Gastroesophageal sphincter (tissue), 4 donors: ENCODE results near the gene PCIF1. TPM values are rescaled to one million over a fixed set of nuclear protein-coding genes. Genes with fewer than 3 reads are reported as not detected.

Experiments
- ATAC-seq: fragments of 150-250 bp; one replicate; pipeline ENCODE4 v1.9.1; 2016; ENCODE audit warnings: mild to moderate bottlenecking, moderate library complexity
- H3K27ac ChIP-seq, 4 donors: fragments of 200-600 bp; sonication (generic) in 3 of 4; 1 replicate in 3 of 4; 2 replicates in 1 of 4; pipeline ENCODE4 v1.5.1; 2016 to 2019
- H3K27me3 ChIP-seq: fragments of 200-600 bp; sonication (generic); one replicate; pipeline ENCODE4 v1.5.1; 2019
- H3K36me3 ChIP-seq, 2 donors: fragments of 200-600 bp; sonication (generic); one replicate each; pipeline ENCODE4 v1.5.1; 2019; ENCODE audit warnings: control low read depth in 1 of 2
- H3K4me1 ChIP-seq, 3 donors: fragments of 200-600 bp; sonication (generic); 1 replicate in 2 of 3; 2 replicates in 1 of 3; pipeline ENCODE4 v1.5.1; 2016 to 2019; ENCODE audit warnings: control low read depth in 2 of 3
- H3K4me3 ChIP-seq, 2 donors: fragments of 200-600 bp; sonication (generic); one replicate each; pipeline ENCODE4 v1.5.1; 2019; ENCODE audit warnings: mild to moderate bottlenecking in 1 of 2, moderate library complexity in 1 of 2
- H3K9me3 ChIP-seq, 3 donors: fragments of 200-600 bp; sonication (generic); one replicate each; pipeline ENCODE4 v1.5.1; 2017 to 2019; ENCODE audit warnings: control low read depth in 2 of 3
- EP300 ChIP-seq: sonication (generic); formaldehyde crosslinking; IDR thresholded peaks from one replicate; pipeline ENCODE4 v1.6.1; 2017; ENCODE audit warnings: antibody characterized with exemption, mild to moderate bottlenecking
- POLR2A ChIP-seq, 2 donors: fragments of 450-650 bp; IDR thresholded peaks; one replicate each; pipeline ENCODE4 v1.6.1; 2017; ENCODE audit warnings: antibody characterized with exemption in 2 of 2, mild to moderate bottlenecking in 2 of 2, moderate library complexity in 1 of 2
- POLR2AphosphoS5 ChIP-seq: sonication (generic); formaldehyde crosslinking; IDR thresholded peaks from one replicate; pipeline ENCODE4 v1.6.1; 2017; ENCODE audit warnings: antibody characterized with exemption
- WGBS, 2 donors: methylation state at CpG; one replicate each; pipeline ENCODE4 v1.1.5; 2018; ENCODE audit warnings: low coverage in 1 of 2; 5-methylcytosine and 5-hydroxymethylcytosine counted together
- total RNA-seq, 4 donors: library from RNA; depleted of rRNA; stranded (reverse); fragments of >200 nt; gene quantifications; one replicate each; pipeline ENCODE4 v1.1.0, GENCODE V29; 2016
- TF ChIP-seq, protein P1 (sequence below), 4 experiments: fragments of 200-600 bp in 2 of 4; fragments of 450-650 bp in 2 of 4; sonication (generic) in 1 of 4; IDR thresholded peaks; one replicate each; pipeline ENCODE4 v1.5.1; 2017 to 2019; ENCODE audit warnings: antibody characterized with exemption in 4 of 4, mild to moderate bottlenecking in 2 of 4, moderate library complexity in 2 of 4

Gene PCIF1
- total RNA-seq, 4 donors from 2014 or later: 21.5 to 45.3 (median 39.2) TPM

DNA sequence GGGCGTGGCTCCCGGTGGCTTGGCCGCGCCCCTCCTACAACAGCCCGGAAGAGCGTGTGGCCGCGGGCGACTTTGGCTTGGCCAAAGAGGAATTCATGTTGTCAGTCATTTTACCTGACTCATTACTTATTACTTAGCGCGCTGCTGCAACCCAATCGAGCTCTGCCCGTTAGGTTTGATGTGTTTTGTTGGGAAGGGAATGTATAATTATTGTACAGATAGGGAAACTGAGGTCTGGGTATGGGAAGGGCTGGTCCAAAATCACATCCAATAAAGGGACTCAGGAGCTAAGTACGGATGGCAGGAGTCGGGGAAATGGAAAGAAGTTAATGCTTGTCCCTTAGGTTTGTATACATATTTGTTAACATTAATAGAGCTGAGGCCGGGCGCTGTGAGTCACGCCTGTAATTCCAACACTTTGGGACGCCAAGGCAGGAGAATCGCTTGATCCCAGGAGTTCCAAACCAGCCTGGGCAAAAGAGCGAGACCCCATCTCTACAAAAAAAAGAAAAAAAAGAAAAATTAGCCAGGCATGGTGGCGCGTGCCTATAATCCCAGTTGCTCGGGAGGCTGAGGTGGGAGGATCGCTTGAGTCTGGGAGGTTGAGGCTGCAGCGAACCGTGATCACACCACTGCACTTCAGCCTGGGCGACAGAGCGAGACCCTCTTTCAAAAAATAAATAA, 38.2 kb downstream of the PCIF1 start:
- WGBS, 2 donors: 42 to 66% methylated on average over 8 to 23 of the region's 29 CpGs
- TF ChIP-seq, protein P1, sequence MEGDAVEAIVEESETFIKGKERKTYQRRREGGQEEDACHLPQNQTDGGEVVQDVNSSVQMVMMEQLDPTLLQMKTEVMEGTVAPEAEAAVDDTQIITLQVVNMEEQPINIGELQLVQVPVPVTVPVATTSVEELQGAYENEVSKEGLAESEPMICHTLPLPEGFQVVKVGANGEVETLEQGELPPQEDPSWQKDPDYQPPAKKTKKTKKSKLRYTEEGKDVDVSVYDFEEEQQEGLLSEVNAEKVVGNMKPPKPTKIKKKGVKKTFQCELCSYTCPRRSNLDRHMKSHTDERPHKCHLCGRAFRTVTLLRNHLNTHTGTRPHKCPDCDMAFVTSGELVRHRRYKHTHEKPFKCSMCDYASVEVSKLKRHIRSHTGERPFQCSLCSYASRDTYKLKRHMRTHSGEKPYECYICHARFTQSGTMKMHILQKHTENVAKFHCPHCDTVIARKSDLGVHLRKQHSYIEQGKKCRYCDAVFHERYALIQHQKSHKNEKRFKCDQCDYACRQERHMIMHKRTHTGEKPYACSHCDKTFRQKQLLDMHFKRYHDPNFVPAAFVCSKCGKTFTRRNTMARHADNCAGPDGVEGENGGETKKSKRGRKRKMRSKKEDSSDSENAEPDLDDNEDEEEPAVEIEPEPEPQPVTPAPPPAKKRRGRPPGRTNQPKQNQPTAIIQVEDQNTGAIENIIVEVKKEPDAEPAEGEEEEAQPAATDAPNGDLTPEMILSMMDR (IDR thresholded peaks at IDR 0.05): no peak
- H3K36me3 ChIP-seq: peaks cover 0 to 20% of the 10 kb centered on the region in 2 donors

DNA sequence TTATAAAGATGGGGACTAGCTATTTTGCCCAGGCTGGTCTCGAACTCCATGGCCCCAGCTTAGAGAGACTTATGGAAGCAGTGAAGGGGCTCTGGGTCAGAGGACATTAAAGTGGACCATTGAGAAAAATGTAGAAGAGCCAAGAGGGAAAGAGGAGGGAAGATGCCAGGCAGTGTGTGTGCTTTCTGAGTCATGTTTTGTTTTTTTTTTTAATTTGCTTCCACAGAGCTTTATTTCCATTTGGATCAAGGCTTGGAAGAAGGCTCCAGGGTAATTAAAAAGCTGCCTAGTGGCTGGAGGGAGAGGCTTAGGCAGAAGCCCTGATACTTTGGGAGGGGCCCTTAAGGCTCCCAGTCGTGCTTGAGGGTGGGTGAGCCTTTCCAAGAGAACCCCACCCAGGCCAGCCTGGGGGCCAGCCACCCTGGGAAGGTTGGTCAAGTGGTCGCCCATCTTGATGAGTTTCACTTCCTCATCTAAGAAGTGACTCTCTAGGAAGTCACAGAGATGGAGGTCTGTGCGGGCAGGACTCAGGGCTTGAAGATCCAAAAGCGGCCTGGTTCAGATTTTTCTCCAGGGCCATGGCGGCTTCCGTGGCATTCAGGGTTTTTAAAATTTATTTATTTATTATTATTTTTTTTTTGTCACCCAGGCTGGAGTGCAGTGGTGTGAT, 40.5 kb downstream of the PCIF1 start:
- 69 to 75% methylated on average over 5 to 7 of the region's 7 CpGs for WGBS, 2 donors
- no peak overlapping the region for H3K27ac ChIP-seq
- no peak for ATAC-seq
- TF ChIP-seq POLR2A (IDR thresholded peaks at IDR 0.05) (no peak), EP300 (no peak), POLR2AphosphoS5 (no peak)
- TF ChIP-seq, protein P1 (IDR thresholded peaks at IDR 0.05): no peak
- peaks cover 0 to 19% (median 3%) of the 10 kb centered on the region in 3 donors for H3K4me1 ChIP-seq
- H3K27me3 ChIP-seq: peaks cover under 1% of the 10 kb centered on the region
- no peaks in the 10 kb centered on the region for H3K9me3 ChIP-seq
- no peak overlapping the region for H3K4me3 ChIP-seq
- no peaks in the 10 kb centered on the region for H3K36me3 ChIP-seq

More for the DNA sequence above, 38.2 kb downstream of the PCIF1 start:
- Histone ChIP-seq H3K4me3 (peak overlapping the region; percentile 80 to 90), H3K27me3 (no peaks in the 10 kb centered on the region), H3K4me1 (peaks cover 0 to 37% (median 12%) of the 10 kb centered on the region in 3 donors), H3K27ac (peak overlapping the region; percentile 92 to 98 (median 95)), H3K9me3 (no peaks in the 10 kb centered on the region)
- ATAC-seq: no peak

DNA sequence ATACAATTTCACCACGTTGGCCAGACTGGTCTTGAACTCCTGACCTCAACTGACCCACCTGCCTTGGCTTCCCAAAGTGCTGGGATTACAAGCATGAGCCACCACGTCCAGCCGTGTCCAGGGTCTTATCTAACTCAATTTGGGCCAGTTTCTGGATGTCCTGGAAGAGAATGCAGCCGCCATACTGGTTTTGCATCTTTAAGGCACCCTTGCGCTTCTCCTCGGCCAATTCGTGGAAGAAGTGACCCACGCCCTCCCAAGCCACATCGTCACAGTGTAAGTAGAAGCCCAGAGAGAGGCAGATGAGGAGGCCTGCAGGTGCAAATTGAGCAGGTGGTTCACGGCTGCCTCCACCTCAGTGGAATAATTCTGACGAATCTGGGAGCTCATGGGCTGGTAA, 41.2 kb downstream of the PCIF1 start:
- H3K36me3 ChIP-seq: no peaks in the 10 kb centered on the region
- peaks cover 8% of the 10 kb centered on the region for H3K27me3 ChIP-seq
- no peak for TF ChIP-seq POLR2AphosphoS5
- no peak overlapping the region for H3K27ac ChIP-seq
- no peak overlapping the region for H3K4me3 ChIP-seq
- ATAC-seq: no peak
- WGBS, 2 donors: 68% methylated on average over 4 of the region's 11 CpGs; no CpG with 5 or more reads in 1 of the 2 donors
- no peaks in the 10 kb centered on the region for H3K9me3 ChIP-seq
- H3K4me1 ChIP-seq: peaks cover 0 to 12% (median 0%) of the 10 kb centered on the region in 3 donors

DNA sequence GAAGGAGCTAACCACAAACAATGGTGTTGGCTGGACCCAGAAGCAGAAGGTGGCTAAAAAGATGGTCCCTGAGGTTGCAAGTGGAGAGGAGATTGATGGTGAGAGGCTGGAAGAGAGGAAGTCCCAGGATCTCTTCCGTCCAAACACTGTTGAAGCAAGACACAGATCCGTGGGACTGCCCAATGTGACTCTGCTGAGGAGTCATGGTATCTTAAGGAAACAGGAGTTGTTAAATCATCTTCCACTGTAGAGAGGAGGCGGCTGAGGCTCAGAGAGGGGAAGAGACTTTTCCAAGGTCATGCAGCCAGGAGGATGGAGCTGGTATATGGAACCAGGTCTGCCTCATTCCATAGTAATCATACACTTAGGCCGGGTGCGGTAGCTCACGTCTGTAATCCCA, 41.6 kb downstream of the PCIF1 start:
- H3K27ac ChIP-seq: no peak overlapping the region
- no peaks in the 10 kb centered on the region for H3K36me3 ChIP-seq
- TF ChIP-seq POLR2AphosphoS5 (no peak), POLR2A (IDR thresholded peaks at IDR 0.05) (no peak), EP300 (no peak)
- TF ChIP-seq, protein P1 (IDR thresholded peaks at IDR 0.05): no peak
- H3K4me3 ChIP-seq: no peak overlapping the region
- no peak for ATAC-seq
- peaks cover 0 to 8% (median 0%) of the 10 kb centered on the region in 3 donors for H3K4me1 ChIP-seq
- peaks cover 12% of the 10 kb centered on the region for H3K27me3 ChIP-seq
- 66 to 91% methylated on average over 3 to 5 of the region's 6 CpGs for WGBS, 2 donors
- no peaks in the 10 kb centered on the region for H3K9me3 ChIP-seq

DNA sequence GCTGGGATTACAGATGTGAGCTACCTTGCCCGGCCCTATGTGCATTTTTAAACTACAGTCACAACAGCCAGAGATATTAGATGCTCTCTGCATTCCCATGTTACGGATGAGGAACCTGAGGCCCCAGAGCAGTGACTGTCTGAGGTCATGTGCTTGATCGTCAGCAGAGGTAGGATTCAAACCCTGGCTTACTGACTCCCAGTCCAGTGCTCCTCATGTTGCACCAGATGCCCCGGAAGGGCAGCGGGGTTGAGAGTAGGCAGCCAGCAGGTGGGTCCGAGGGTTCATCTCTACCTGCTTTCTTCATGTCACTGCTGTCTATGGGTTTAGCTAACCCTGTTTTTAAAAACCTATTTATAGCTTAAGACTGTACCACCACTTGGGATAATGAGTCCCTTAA, 46.8 kb downstream of the PCIF1 start:
- H3K36me3 ChIP-seq: no peaks in the 10 kb centered on the region
- 97% methylated on average over 3 of the region's 6 CpGs; no CpG with 5 or more reads in 1 of the 2 donors for WGBS, 2 donors
- H3K4me3 ChIP-seq: no peak overlapping the region
- peaks cover 34% of the 10 kb centered on the region for H3K27me3 ChIP-seq
- H3K27ac ChIP-seq: no peak overlapping the region
- TF ChIP-seq POLR2AphosphoS5: no peak
- ATAC-seq: no peak
- H3K9me3 ChIP-seq: no peaks in the 10 kb centered on the region
- H3K4me1 ChIP-seq: no peaks in the 10 kb centered on the region

DNA sequence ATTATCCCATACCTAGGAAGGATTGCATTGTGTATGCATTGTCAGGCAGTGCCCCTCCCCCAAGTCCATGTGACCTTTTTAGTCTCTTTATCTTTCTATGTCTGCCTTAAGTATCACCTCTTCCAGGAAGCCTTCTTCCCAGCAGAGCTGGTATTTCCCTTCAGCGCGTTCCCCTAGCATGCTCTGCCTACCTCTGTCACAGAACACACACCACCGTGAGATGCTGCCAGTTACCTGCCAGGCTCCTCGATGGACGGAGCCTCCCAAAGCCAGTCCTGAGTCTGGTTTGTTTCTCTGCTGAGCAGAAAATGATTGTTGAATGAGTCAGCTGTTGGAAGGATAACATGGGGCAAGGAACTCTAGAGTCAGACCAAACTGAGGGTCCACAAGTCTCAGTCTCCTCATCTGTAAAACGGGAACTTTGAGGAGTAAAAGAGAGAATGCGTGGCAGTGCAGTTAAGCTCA, 48.8 kb downstream of the PCIF1 start:
- Histone ChIP-seq H3K9me3 (no peaks in the 10 kb centered on the region), H3K4me3 (no peak overlapping the region), H3K4me1 (no peaks in the 10 kb centered on the region), H3K36me3 (no peaks in the 10 kb centered on the region), H3K27ac (no peak overlapping the region), H3K27me3 (peaks cover 48% of the 10 kb centered on the region)
- no peak for ATAC-seq
- no peak for TF ChIP-seq POLR2A (IDR thresholded peaks at IDR 0.05)
- TF ChIP-seq, protein P1 (IDR thresholded peaks at IDR 0.05): no peak
- TF ChIP-seq EP300: no peak
- no peak for TF ChIP-seq POLR2AphosphoS5
- 64 to 100% methylated on average over 2 of the region's 7 CpGs for WGBS, 2 donors
